Measurements from ENCODE around the gene AMT.

- TF ChIP-seq CTCF (IDR thresholded peaks at IDR 0.05) (no peak), POLR2A (IDR thresholded peaks at IDR 0.05) (no peak)
These were observed 43.2 kb upstream of the AMT start for GRCh38 chr3:49465270-49466034.
